ENCODE measurements around the gene PIP4K2A. TPM values are rescaled to one million over a fixed set of nuclear protein-coding genes. Genes with fewer than 3 reads are reported as not detected.

The PIP4K2A gene
- total RNA-seq, 1 donor from 2014 or later = 102 TPM

GRCh38 chr10:22643775-22644174, 70.6 kb downstream of the PIP4K2A start:
- ATAC-seq (ENCODE audit: low read depth) (no peak), DNase-seq (no peak)
- TF ChIP-seq CTCF (IDR thresholded peaks at IDR 0.05) = no peak
- ChIA-PET POLR2A (no interaction called here), CTCF (no interaction called here)
- Mint-ChIP-seq H3K27me3 (no peaks in the 10 kb centered on the region), H3K36me3 (ENCODE audit: low read depth) (peaks cover 11% of the 10 kb centered on the region), H3K9me3 (no peaks in the 10 kb centered on the region), H3K4me3 (no peak overlapping the region), H3K4me1 (peaks cover 69% of the 10 kb centered on the region), H3K27ac (peak overlapping the region; percentile 57)
- intact Hi-C loops (cut with micrococcal nuclease) = loop anchor here (1.0 kb wide), 1 partner anchor 11 kb away; no protein-coding TSS in a partner anchor

GRCh38 chr10:22643116-22643515, 71.3 kb downstream of the PIP4K2A start:
- Mint-ChIP-seq H3K27ac (peak overlapping the region; percentile 57), H3K4me3 (no peak overlapping the region), H3K27me3 (no peaks in the 10 kb centered on the region), H3K9me3 (no peaks in the 10 kb centered on the region), H3K4me1 (peaks cover 69% of the 10 kb centered on the region), H3K36me3 (ENCODE audit: low read depth) (peaks cover 11% of the 10 kb centered on the region)
- TF ChIP-seq CTCF (IDR thresholded peaks at IDR 0.05) = no peak
- intact Hi-C loops (cut with micrococcal nuclease) = no loop called here
- DNase-seq = no peak
- CTCF ChIA-PET = interaction anchor here (0.6 kb wide), 1 partner anchor 57 kb away, joined by 4 read pairs; no protein-coding TSS in a partner anchor
- ATAC-seq (ENCODE audit: low read depth) = no peak
- POLR2A ChIA-PET = interaction anchor here (1.2 kb wide), 1 partner anchor 13 kb away, joined by 6 read pairs; no protein-coding TSS in a partner anchor

- Mint-ChIP-seq H3K9me3 (peaks cover 2% of the 10 kb centered on the region), H3K36me3 (ENCODE audit: low read depth) (peaks cover 13% of the 10 kb centered on the region), H3K4me3 (no peak overlapping the region), H3K4me1 (peaks cover 67% of the 10 kb centered on the region), H3K27me3 (no peaks in the 10 kb centered on the region), H3K27ac (no peak overlapping the region)
- intact Hi-C loops (cut with micrococcal nuclease) = no loop called here
- DNase-seq (no peak), ATAC-seq (ENCODE audit: low read depth) (no peak)
- no peak for TF ChIP-seq CTCF (IDR thresholded peaks at IDR 0.05)
- POLR2A ChIA-PET = interaction anchor here (0.7 to 1.3 kb wide), 2 partner anchors 10 to 62 kb away, joined by 3 read pairs; no protein-coding TSS in a partner anchor
- CTCF ChIA-PET = no interaction called here
Observed at GRCh38 chr10:22641743-22642142, 72.6 kb downstream of the PIP4K2A start.

- no peak for TF ChIP-seq CTCF (IDR thresholded peaks at IDR 0.05)
Observed at GRCh38 chr10:22640359-22640758, 74.0 kb downstream of the PIP4K2A start.

GRCh38 chr10:22638863-22639262, 75.5 kb downstream of the PIP4K2A start:
- Mint-ChIP-seq H3K27ac (peak overlapping the region; percentile 16), H3K4me3 (no peak overlapping the region), H3K36me3 (ENCODE audit: low read depth) (peaks cover 20% of the 10 kb centered on the region), H3K9me3 (peaks cover 2% of the 10 kb centered on the region), H3K4me1 (peaks cover 76% of the 10 kb centered on the region), H3K27me3 (no peaks in the 10 kb centered on the region)
- TF ChIP-seq CTCF (IDR thresholded peaks at IDR 0.05) = no peak
- POLR2A ChIA-PET = interaction anchor here (0.6 to 1.8 kb wide), 4 partner anchors 10 to 60 kb away, joined by 3 to 5 read pairs (median 3); no protein-coding TSS in a partner anchor
- ATAC-seq (ENCODE audit: low read depth) (no peak), DNase-seq (no peak)
- intact Hi-C loops (cut with micrococcal nuclease) = no loop called here
- CTCF ChIA-PET = interaction anchor here (0.6 kb wide), 1 partner anchor 22 kb away, joined by 3 read pairs; no protein-coding TSS in a partner anchor

More at GRCh38 chr10:22640359-22640758, 74.0 kb downstream of the PIP4K2A start:
- Mint-ChIP-seq H3K4me1 (peaks cover 71% of the 10 kb centered on the region), H3K36me3 (ENCODE audit: low read depth) (peaks cover 17% of the 10 kb centered on the region), H3K4me3 (no peak overlapping the region), H3K9me3 (peaks cover 2% of the 10 kb centered on the region), H3K27me3 (no peaks in the 10 kb centered on the region), H3K27ac (no peak overlapping the region)
- no peak for DNase-seq
- POLR2A ChIA-PET = interaction anchor here (0.6 to 1.8 kb wide), 5 partner anchors 8 to 72 kb away, joined by 3 to 5 read pairs (median 3); no protein-coding TSS in a partner anchor
- intact Hi-C loops (cut with micrococcal nuclease) = no loop called here
- no peak for ATAC-seq (ENCODE audit: low read depth)
- CTCF ChIA-PET = no interaction called here
